Measurements from ENCODE around the gene RGL4. TPM values are rescaled to one million over a fixed set of nuclear protein-coding genes. Genes with fewer than 3 reads are reported as not detected.

The RGL4 gene
- total and polyA plus RNA-seq, 2 experiments from 2014 or later, result 0.68 TPM; not detected in 1

GRCh38 chr22:23692598-23693291, 1.9 kb downstream of the RGL4 start:
- H4K20me1 ChIP-seq (ENCODE audit: insufficient read depth, poor library complexity, severe bottlenecking), result no peaks in the 10 kb centered on the region
- DNase-seq (ENCODE audit: low spot score), result no peak
- WGBS (ENCODE audit: low lambda C conversion rate, missing lambda C conversion rate), result 96% methylated on average over 12 of the region's 12 CpGs
- H3K27ac ChIP-seq, result no peak overlapping the region
- no peak overlapping the region for H3K4me2 ChIP-seq
- H3K9me3 ChIP-seq (ENCODE audit: low read depth), result no peaks in the 10 kb centered on the region
- H2AFZ ChIP-seq, result no peak overlapping the region
- no peaks in the 10 kb centered on the region for H3K9me2 ChIP-seq (replicated peaks; ENCODE audit: insufficient read depth)
- TF ChIP-seq EZH2 (IDR thresholded peaks at IDR 0.05; ENCODE audit: borderline replicate concordance) (no peak), EZH2phosphoT487 (IDR thresholded peaks at IDR 0.05; ENCODE audit: low read depth, severe bottlenecking, unreplicated experiment) (no peak)
- TF ChIP-seq, protein P1, sequence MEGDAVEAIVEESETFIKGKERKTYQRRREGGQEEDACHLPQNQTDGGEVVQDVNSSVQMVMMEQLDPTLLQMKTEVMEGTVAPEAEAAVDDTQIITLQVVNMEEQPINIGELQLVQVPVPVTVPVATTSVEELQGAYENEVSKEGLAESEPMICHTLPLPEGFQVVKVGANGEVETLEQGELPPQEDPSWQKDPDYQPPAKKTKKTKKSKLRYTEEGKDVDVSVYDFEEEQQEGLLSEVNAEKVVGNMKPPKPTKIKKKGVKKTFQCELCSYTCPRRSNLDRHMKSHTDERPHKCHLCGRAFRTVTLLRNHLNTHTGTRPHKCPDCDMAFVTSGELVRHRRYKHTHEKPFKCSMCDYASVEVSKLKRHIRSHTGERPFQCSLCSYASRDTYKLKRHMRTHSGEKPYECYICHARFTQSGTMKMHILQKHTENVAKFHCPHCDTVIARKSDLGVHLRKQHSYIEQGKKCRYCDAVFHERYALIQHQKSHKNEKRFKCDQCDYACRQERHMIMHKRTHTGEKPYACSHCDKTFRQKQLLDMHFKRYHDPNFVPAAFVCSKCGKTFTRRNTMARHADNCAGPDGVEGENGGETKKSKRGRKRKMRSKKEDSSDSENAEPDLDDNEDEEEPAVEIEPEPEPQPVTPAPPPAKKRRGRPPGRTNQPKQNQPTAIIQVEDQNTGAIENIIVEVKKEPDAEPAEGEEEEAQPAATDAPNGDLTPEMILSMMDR (IDR thresholded peaks at IDR 0.05; ENCODE audit: poor library complexity), result no peak
- no peaks in the 10 kb centered on the region for H3K79me2 ChIP-seq
- no peaks in the 10 kb centered on the region for H3K36me3 ChIP-seq (replicated peaks; ENCODE audit: insufficient read depth, low read depth)
- no peaks in the 10 kb centered on the region for H3K27me3 ChIP-seq
- no peak overlapping the region for H3K4me3 ChIP-seq
- no peaks in the 10 kb centered on the region for H3K4me1 ChIP-seq (ENCODE audit: insufficient read depth)

DNA sequence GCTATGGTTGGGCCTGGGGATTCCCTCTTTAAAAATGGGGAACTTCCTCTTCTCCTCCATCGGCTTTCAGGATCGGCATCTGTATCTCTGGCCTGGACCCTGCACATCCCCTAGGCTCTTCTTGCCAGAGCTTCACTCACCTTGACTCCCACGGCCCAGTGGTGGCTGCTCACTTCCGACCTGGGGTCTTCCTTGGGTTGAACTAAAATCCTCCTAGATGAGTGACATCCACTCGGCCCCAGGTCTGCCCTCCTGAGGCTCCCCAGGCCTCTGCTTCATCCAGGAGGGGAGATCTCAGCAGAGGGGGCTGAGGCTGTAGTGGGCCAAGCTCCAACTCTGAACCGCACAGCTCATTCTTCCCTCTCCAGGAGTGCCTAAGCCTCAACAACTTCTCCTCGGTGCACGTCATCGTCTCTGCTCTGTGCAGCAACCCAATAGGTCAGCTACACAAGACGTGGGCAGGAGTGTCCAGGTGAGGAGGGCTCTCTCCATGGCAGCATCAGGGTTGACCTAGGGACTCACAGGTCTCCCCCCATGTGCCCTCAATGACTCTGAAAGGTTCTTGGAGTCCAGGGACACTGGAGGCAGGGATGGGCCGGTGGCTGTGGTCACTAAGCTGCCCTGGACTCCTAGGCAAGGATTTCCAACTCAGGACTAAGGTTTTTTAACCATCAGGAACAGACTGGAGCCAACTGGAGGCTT, 3.3 kb downstream of the RGL4 start:
- no peaks in the 10 kb centered on the region for H3K9me3 ChIP-seq (ENCODE audit: low read depth)
- TF ChIP-seq, protein P1 (IDR thresholded peaks at IDR 0.05; ENCODE audit: poor library complexity), result no peak
- TF ChIP-seq EZH2 (IDR thresholded peaks at IDR 0.05; ENCODE audit: borderline replicate concordance), result no peak
- TF ChIP-seq EZH2phosphoT487 (IDR thresholded peaks at IDR 0.05; ENCODE audit: low read depth, severe bottlenecking, unreplicated experiment), result no peak
- H4K20me1 ChIP-seq (ENCODE audit: insufficient read depth, poor library complexity, severe bottlenecking), result no peaks in the 10 kb centered on the region
- H2AFZ ChIP-seq, result no peak overlapping the region
- DNase-seq (ENCODE audit: low spot score), result no peak
- H3K79me2 ChIP-seq, result no peaks in the 10 kb centered on the region
- no peaks in the 10 kb centered on the region for H3K4me1 ChIP-seq (ENCODE audit: insufficient read depth)
- H3K36me3 ChIP-seq (replicated peaks; ENCODE audit: insufficient read depth, low read depth), result no peaks in the 10 kb centered on the region
- no peaks in the 10 kb centered on the region for H3K27me3 ChIP-seq
- H3K4me3 ChIP-seq, result no peak overlapping the region
- no peaks in the 10 kb centered on the region for H3K9me2 ChIP-seq (replicated peaks; ENCODE audit: insufficient read depth)
- no peak overlapping the region for H3K4me2 ChIP-seq
- H3K27ac ChIP-seq, result no peak overlapping the region
- WGBS (ENCODE audit: low lambda C conversion rate, missing lambda C conversion rate), result 97% methylated on average over 11 of the region's 11 CpGs

GRCh38 chr22:23695141-23695540, 4.3 kb downstream of the RGL4 start:
- Histone ChIP-seq H3K36me3 (replicated peaks; ENCODE audit: insufficient read depth, low read depth) (no peaks in the 10 kb centered on the region), H3K27ac (no peak overlapping the region), H3K9me2 (replicated peaks; ENCODE audit: insufficient read depth) (no peaks in the 10 kb centered on the region), H3K4me1 (ENCODE audit: insufficient read depth) (no peaks in the 10 kb centered on the region), H3K4me3 (no peak overlapping the region), H3K9me3 (ENCODE audit: low read depth) (no peaks in the 10 kb centered on the region), H3K79me2 (no peaks in the 10 kb centered on the region), H4K20me1 (ENCODE audit: insufficient read depth, poor library complexity, severe bottlenecking) (no peaks in the 10 kb centered on the region), H2AFZ (no peak overlapping the region), H3K4me2 (no peak overlapping the region), H3K27me3 (no peaks in the 10 kb centered on the region)
- WGBS (ENCODE audit: low lambda C conversion rate, missing lambda C conversion rate), result 94% methylated on average over 3 of the region's 3 CpGs
- DNase-seq (ENCODE audit: low spot score), result no peak
- TF ChIP-seq, protein P1 (IDR thresholded peaks at IDR 0.05; ENCODE audit: poor library complexity), result no peak
- TF ChIP-seq EZH2phosphoT487 (IDR thresholded peaks at IDR 0.05; ENCODE audit: low read depth, severe bottlenecking, unreplicated experiment) (no peak), EZH2 (IDR thresholded peaks at IDR 0.05; ENCODE audit: borderline replicate concordance) (no peak)
